Esophagus muscularis mucosa (tissue), 4 donors: ENCODE measurements around the gene JSRP1. TPM values are rescaled to one million over a fixed set of nuclear protein-coding genes. Genes with fewer than 3 reads are reported as not detected.
A peak's percentile ranks its signal among the peaks of the same experiment; 100 is the strongest.

Experiments used
- DNase-seq: peaks from one replicate; pipeline ENCODE4 v3.0.0-alpha.2; 2017; ENCODE audit errors: extremely low spot score
- H3K27ac ChIP-seq, 4 donors: fragments of 200-600 bp; sonication (generic); replicated peaks in 1 of 4; 1 replicate in 3 of 4; 2 replicates in 1 of 4; pipeline ENCODE4 v1.5.1; 2016 to 2019; ENCODE audit warnings: mild to moderate bottlenecking in 1 of 4
- H3K27me3 ChIP-seq, 4 donors: fragments of 200-600 bp; sonication (generic); one replicate each; pipeline versions ENCODE4 v1.5.1 to v1.6.0; 2016 to 2019
- H3K36me3 ChIP-seq, 4 donors: fragments of 200-600 bp; sonication (generic); one replicate each; pipeline ENCODE4 v1.5.1; 2016 to 2019
- H3K4me1 ChIP-seq, 4 donors: fragments of 200-600 bp; sonication (generic); one replicate each; pipeline ENCODE4 v1.5.1; 2016 to 2019
- H3K4me3 ChIP-seq, 4 donors: fragments of 200-600 bp; sonication (generic); 1 replicate in 2 of 4; 2 replicates in 2 of 4; pipeline ENCODE4 v1.5.1; 2016 to 2019; ENCODE audit warnings: mild to moderate bottlenecking in 4 of 4, moderate library complexity in 1 of 4
- H3K9me3 ChIP-seq, 4 donors: fragments of 200-600 bp; sonication (generic); 1 replicate in 3 of 4; 2 replicates in 1 of 4; pipeline ENCODE4 v1.5.1; 2016 to 2019
- EP300 ChIP-seq: sonication (generic); formaldehyde crosslinking; IDR thresholded peaks from one replicate; pipeline ENCODE4 v1.6.1; 2017; ENCODE audit warnings: antibody characterized with exemption
- POLR2A ChIP-seq: fragments of 450-650 bp; IDR thresholded peaks from one replicate; pipeline ENCODE4 v1.6.1; 2017; ENCODE audit warnings: antibody characterized with exemption, moderate library complexity, mild to moderate bottlenecking, low read depth
- POLR2AphosphoS5 ChIP-seq, 2 donors: sonication (generic); formaldehyde crosslinking; IDR thresholded peaks; one replicate each; pipeline ENCODE4 v1.6.1; 2017; ENCODE audit warnings: antibody characterized with exemption in 2 of 2
- WGBS: methylation state at CpG from one replicate; pipeline ENCODE4 v1.1.5; 2018; 5-methylcytosine and 5-hydroxymethylcytosine counted together
- intact Hi-C: fragments of 100-400 bp; cut with DNase I; formaldehyde crosslinking; loops from one replicate; pipeline ENCODE4 v1.15.1; 2023
- total RNA-seq, 4 donors: library from RNA; depleted of rRNA; stranded (reverse); fragments of >200 nt; gene quantifications; one replicate each; pipeline versions ENCODE4 v1.1.0 to v1.2.1, GENCODE V29; 2016
- TF ChIP-seq, protein P1 (sequence below), 3 experiments: fragments of 200-600 bp in 2 of 3; fragments of 450-650 bp in 1 of 3; sonication (generic) in 2 of 3; IDR thresholded peaks; one replicate each; pipeline ENCODE4 v1.5.1; 2017 to 2019; ENCODE audit warnings: antibody characterized with exemption in 3 of 3, mild to moderate bottlenecking in 2 of 3, moderate library complexity in 1 of 3

JSRP1 gene
- total RNA-seq, 4 donors from 2014 or later: not detected

DNA sequence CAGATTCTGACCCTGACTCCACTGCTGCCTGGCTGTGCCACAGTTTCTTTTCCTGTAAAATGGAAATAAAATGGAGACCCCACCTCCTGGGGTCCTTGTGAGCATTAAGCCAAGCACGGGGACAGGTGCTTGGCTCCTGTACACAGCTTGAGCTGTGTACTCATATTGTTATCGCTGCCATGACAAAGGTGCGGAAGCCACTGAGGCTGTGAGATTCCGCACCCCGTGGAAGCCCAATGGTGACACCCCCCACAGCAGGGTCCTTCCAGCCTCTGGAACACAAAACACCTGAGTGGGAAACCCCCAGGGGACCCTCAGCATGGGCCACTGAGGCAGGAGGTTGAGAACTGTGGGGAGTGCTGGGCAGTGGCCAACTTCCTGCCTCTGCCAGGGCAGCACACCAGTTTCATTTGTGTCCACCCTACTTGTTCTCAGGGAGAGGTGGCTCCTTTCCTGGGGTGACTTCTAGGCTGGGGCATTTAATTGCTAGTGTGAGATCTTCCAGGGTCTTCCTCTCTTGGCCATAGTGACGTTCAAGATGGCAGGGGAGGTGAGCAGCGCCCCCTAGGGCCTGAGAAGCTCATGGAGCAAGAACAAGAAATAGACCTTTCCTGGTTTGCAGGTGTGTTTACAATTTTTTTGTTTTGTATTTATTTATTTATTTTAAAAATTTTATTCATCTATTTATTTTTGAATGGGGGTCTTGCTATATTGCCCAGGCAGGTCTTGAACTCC, 5.4 kb upstream of the JSRP1 start:
- H3K36me3 ChIP-seq: no peaks in the 10 kb centered on the region
- H3K27me3 ChIP-seq: no peaks in the 10 kb centered on the region
- H3K27ac ChIP-seq: no peak overlapping the region
- intact Hi-C loops: no loop called here
- no peak overlapping the region for H3K4me3 ChIP-seq
- TF ChIP-seq, protein P1, sequence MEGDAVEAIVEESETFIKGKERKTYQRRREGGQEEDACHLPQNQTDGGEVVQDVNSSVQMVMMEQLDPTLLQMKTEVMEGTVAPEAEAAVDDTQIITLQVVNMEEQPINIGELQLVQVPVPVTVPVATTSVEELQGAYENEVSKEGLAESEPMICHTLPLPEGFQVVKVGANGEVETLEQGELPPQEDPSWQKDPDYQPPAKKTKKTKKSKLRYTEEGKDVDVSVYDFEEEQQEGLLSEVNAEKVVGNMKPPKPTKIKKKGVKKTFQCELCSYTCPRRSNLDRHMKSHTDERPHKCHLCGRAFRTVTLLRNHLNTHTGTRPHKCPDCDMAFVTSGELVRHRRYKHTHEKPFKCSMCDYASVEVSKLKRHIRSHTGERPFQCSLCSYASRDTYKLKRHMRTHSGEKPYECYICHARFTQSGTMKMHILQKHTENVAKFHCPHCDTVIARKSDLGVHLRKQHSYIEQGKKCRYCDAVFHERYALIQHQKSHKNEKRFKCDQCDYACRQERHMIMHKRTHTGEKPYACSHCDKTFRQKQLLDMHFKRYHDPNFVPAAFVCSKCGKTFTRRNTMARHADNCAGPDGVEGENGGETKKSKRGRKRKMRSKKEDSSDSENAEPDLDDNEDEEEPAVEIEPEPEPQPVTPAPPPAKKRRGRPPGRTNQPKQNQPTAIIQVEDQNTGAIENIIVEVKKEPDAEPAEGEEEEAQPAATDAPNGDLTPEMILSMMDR (IDR thresholded peaks at IDR 0.05): peak; percentile 31 to 52 (median 43)
- TF ChIP-seq EP300: no peak
- H3K4me1 ChIP-seq: peaks cover 4 to 6% (median 5%) of the 10 kb centered on the region in 4 donors
- DNase-seq: no peak
- H3K9me3 ChIP-seq: no peaks in the 10 kb centered on the region
- WGBS: 40% methylated on average over 3 of the region's 7 CpGs

DNA sequence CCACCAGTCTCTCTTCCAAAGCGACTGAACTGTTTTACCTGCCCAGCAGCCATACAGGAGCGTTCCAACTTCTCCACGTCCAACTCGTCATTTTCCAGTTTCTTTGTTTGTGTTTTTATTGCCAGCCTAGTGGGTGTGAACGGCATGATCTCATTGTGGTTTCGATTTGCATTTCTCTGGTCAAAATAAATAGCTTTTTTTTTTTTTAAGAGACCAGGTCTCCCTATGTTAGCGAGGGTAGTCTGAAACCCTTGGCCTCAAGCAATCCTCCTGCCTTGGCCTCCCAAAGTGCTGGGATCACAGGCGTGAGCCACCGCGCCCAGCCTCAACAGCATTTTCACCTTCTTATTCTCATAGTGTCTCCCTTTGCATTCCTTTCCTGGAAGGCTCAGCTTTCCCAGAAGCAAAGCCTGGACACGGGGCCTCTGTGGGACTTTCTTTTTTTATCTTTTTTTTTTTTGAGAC, 4.2 kb upstream of the JSRP1 start:
- intact Hi-C loops: no loop called here
- Histone ChIP-seq H3K36me3 (no peaks in the 10 kb centered on the region), H3K4me3 (no peak overlapping the region), H3K9me3 (no peaks in the 10 kb centered on the region), H3K27me3 (no peaks in the 10 kb centered on the region), H3K4me1 (no peaks in the 10 kb centered on the region), H3K27ac (no peak overlapping the region)
- TF ChIP-seq, protein P1 (IDR thresholded peaks at IDR 0.05): no peak
- no peak for TF ChIP-seq EP300
- no peak for TF ChIP-seq POLR2AphosphoS5 (IDR thresholded peaks at IDR 0.05)
- no peak for TF ChIP-seq POLR2A
- 75% methylated on average over 11 of the region's 11 CpGs for WGBS
- no peak for DNase-seq

DNA sequence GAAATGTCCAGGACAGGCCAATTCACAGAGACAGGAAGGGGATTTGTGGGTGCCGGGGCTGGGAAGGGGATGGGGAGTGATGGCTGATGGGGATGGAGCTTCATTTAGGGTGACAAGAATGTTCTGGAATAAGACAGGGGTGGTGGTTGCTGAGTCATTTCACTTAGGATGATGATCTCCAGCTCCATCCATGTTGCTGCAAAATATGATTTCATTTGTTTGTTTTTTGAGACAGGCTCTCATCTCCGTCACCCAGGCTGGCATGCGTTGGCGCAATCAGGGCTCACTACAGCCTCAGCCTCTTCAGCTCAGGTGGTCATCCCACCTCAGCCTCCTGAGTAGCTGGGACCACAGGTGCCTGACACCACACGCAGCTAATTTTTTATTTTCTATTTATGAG, 3.1 kb upstream of the JSRP1 start:
- no peaks in the 10 kb centered on the region for H3K36me3 ChIP-seq
- no peak overlapping the region for H3K27ac ChIP-seq
- H3K27me3 ChIP-seq: peaks cover 0 to 6% (median 0%) of the 10 kb centered on the region in 4 donors
- intact Hi-C loops: no loop called here
- TF ChIP-seq POLR2AphosphoS5 (IDR thresholded peaks at IDR 0.05): no peak
- TF ChIP-seq EP300: no peak
- no peak for TF ChIP-seq POLR2A
- TF ChIP-seq, protein P1 (IDR thresholded peaks at IDR 0.05): no peak
- H3K9me3 ChIP-seq: no peaks in the 10 kb centered on the region
- H3K4me1 ChIP-seq: no peaks in the 10 kb centered on the region
- 76% methylated on average over 5 of the region's 5 CpGs for WGBS
- H3K4me3 ChIP-seq: no peak overlapping the region
- no peak for DNase-seq

DNA sequence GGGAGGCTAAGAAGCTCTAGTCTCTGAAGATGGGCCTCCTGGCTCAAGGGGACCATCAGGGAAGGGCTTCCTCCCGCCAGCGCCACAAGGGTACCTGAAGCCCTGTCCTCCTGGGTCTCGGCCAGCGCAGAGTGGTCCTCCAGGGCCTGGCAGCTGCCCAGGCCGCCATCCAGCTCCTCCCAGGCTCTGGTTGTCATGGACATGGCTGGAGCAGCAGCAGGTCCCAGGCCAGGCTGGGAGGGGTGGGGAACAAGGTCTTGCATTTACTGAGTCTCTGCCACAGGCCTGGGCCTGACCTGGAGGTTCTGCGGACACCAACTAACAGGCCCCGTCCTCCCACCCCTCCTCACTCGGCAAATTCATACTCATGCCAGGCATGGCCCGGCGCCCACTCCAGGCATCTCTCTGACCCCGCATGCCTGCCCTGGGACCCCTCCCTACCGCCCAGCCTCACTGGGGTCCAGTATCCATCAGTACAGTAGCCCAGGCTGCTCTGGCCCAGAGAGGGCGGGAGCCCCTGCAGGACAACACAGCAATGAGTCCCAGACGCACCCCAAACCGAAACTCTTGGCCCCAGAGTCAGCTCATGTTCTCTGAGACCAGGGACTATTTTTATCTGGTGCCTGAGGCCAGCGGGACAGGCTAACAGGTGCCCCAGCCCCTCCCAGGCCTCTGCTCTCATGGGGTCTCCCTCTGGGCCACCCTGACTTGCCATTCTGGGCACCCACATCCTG, 938 bp downstream of the JSRP1 start:
- H3K4me3 ChIP-seq: no peak overlapping the region
- TF ChIP-seq POLR2AphosphoS5 (IDR thresholded peaks at IDR 0.05) (no peak), EP300 (no peak)
- H3K27me3 ChIP-seq: peaks cover 8 to 46% (median 33%) of the 10 kb centered on the region in 4 donors
- WGBS: 97% methylated on average over 9 of the region's 16 CpGs
- no peaks in the 10 kb centered on the region for H3K36me3 ChIP-seq
- no peak for DNase-seq
- H3K27ac ChIP-seq: no peak overlapping the region
- intact Hi-C loops: no loop called here
- H3K4me1 ChIP-seq: peaks cover 33 to 38% (median 36%) of the 10 kb centered on the region in 4 donors
- H3K9me3 ChIP-seq: no peaks in the 10 kb centered on the region

DNA sequence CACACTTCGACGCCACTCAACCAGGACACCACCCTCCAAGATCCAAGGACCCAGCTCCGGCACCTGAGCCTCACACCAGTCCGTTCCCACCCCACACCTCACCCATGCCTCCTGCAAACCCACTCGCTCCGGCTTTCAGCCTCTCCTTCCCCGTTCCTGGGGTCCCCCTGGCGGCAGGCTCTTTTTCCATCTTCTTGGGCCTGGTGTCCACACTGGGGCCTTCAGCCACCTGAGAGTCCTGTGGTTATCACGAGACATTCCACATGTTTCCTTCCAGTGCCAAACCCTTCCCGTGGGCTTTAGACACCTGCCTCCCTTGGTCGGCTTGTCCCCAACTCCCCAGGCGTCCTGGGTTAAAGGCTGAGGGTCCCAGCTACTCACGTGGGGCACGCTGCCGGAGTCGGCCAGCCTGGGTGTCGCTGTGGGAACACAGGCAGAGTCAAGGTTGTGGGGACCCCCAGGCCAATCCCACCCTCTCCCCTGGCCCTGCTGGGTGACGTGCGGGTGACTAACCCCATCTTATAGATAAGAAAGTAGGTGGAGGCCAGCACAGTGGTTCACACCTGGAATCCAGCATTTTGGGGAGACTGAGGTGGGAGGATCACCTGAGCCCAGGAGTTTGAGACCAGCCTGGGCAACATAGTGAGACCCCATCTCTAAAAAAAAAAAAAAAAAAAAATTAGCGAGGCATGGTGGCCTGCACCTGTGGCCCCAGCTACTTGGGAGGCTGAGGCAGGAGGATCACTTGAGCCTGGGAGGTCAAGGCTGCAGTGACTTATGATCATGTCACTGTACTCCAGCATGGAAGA, 1.9 kb downstream of the JSRP1 start:
- DNase-seq: no peak
- Histone ChIP-seq H3K27ac (no peak overlapping the region), H3K27me3 (peaks cover 11 to 56% (median 38%) of the 10 kb centered on the region in 4 donors), H3K4me3 (no peak overlapping the region), H3K36me3 (peaks cover 0 to 1% (median 0%) of the 10 kb centered on the region in 4 donors), H3K9me3 (no peaks in the 10 kb centered on the region), H3K4me1 (peaks cover 35 to 48% (median 44%) of the 10 kb centered on the region in 4 donors)
- TF ChIP-seq POLR2A: no peak
- no peak for TF ChIP-seq EP300
- no peak for TF ChIP-seq POLR2AphosphoS5 (IDR thresholded peaks at IDR 0.05)
- TF ChIP-seq, protein P1 (IDR thresholded peaks at IDR 0.05): peak in 2 of 3 experiments; percentile 17 to 21
- 66% methylated on average over 20 of the region's 20 CpGs for WGBS
- intact Hi-C loops: no loop called here
